HepG2 (cell line): ENCODE measurements around the gene APLP1. TPM values are rescaled to one million over a fixed set of nuclear protein-coding genes. Genes with fewer than 3 reads are reported as not detected.

Experiments used
- HNRNPUL1 ChIP-seq: fragments of 200-400 bp; formaldehyde crosslinking; IDR thresholded peaks from 2 replicates; pipeline ENCODE4 v1.6.1; 2017; ENCODE audit warnings: low read depth, mild to moderate bottlenecking, low read length, moderate library complexity
- MAFK ChIP-seq, 2 experiments: IDR thresholded peaks in 1 of 2; conservative IDR thresholded peaks in 1 of 2; 2 replicates each; pipeline ENCODE4 v1.6.1; 2011; ENCODE audit warnings: improper control_type of control experiment in 2 of 2, low read length in 2 of 2
- NFKB2 ChIP-seq: sonication (generic); formaldehyde crosslinking; IDR thresholded peaks from 2 replicates; pipeline ENCODE4 v1.4.0; 2020; ENCODE audit warnings: missing genetic modification reagents, borderline replicate concordance
- NR3C1 ChIP-seq: sonication (generic); formaldehyde crosslinking; IDR thresholded peaks from 2 replicates; pipeline ENCODE4 v1.4.0; 2020; ENCODE audit warnings: missing genetic modification reagents
- PRMT3 ChIP-seq: sonication (generic); formaldehyde crosslinking; IDR thresholded peaks from 2 replicates; pipeline ENCODE4 v1.8.1; 2022; ENCODE audit warnings: low read depth, mild to moderate bottlenecking, moderate library complexity, missing genetic modification reagents, borderline replicate concordance
- SOX6 ChIP-seq, 2 experiments: fragments of 450-650 bp in 1 of 2; sonication (generic) in 1 of 2; formaldehyde crosslinking in 1 of 2; IDR thresholded peaks; 2 replicates each; pipeline versions ENCODE4 v1.4.0 to v1.6.1; 2017 to 2020; ENCODE audit warnings: antibody characterized with exemption in 1 of 2, mild to moderate bottlenecking in 1 of 2, missing genetic modification reagents in 1 of 2
- SRSF1 ChIP-seq: fragments of 200-400 bp; formaldehyde crosslinking; optimal IDR thresholded peaks from 2 replicates; pipeline ENCODE3; 2017; ENCODE audit warnings: mild to moderate bottlenecking, low read depth, low read length, moderate library complexity
- ZBTB21 ChIP-seq: sonication (generic); formaldehyde crosslinking; IDR thresholded peaks from 2 replicates; pipeline ENCODE4 v1.4.0; 2020; ENCODE audit warnings: missing genetic modification reagents
- ZC3H13 ChIP-seq: sonication (generic); formaldehyde crosslinking; IDR thresholded peaks from 2 replicates; pipeline ENCODE4 v1.8.1; 2023; ENCODE audit warnings: mild to moderate bottlenecking, missing genetic modification reagents, moderate library complexity
- ZC3H4 ChIP-seq: sonication (generic); formaldehyde crosslinking; IDR thresholded peaks from 2 replicates; pipeline ENCODE4 v1.4.0; 2020; ENCODE audit warnings: missing genetic modification reagents, borderline replicate concordance
- ZFP90 ChIP-seq: sonication (generic); formaldehyde crosslinking; IDR thresholded peaks from 2 replicates; pipeline ENCODE4 v1.8.0; 2022; ENCODE audit warnings: missing genetic modification reagents, mild to moderate bottlenecking, inconsistent platforms, borderline replicate concordance
- ZNF20 ChIP-seq: sonication (generic); formaldehyde crosslinking; IDR thresholded peaks from 2 replicates; pipeline ENCODE4 v1.4.0; 2020; ENCODE audit warnings: mild to moderate bottlenecking, moderate library complexity, missing genetic modification reagents
- ZNF3 ChIP-seq: IDR thresholded peaks from 2 replicates; pipeline ENCODE4 v1.7.0; 2017; ENCODE audit warnings: inconsistent platforms
- ZNF367 ChIP-seq: sonication (generic); formaldehyde crosslinking; IDR thresholded peaks from 2 replicates; pipeline ENCODE4 v1.4.0; 2020; ENCODE audit warnings: missing genetic modification reagents, borderline replicate concordance
- ZNF746 ChIP-seq: sonication (generic); formaldehyde crosslinking; IDR thresholded peaks from 2 replicates; pipeline ENCODE4 v1.8.0; 2022; ENCODE audit warnings: mild to moderate bottlenecking, missing genetic modification reagents
- ZNF777 ChIP-seq: sonication (generic); formaldehyde crosslinking; IDR thresholded peaks from 2 replicates; pipeline ENCODE4 v1.4.0; 2020; ENCODE audit warnings: missing genetic modification reagents
- polyA plus RNA-seq, 8 experiments: library from polyadenylated mRNA; depleted of rRNA in 3 of 8; stranded (reverse) in 7 of 8; unstranded in 1 of 8; fragments of >200 nt; fragmentation: Illumina TruSeq in 4 of 8; extraction: Trizol in 4 of 8; gene quantifications; 2 replicates each; pipeline versions ENCODE4 v1.2.1 to v1.2.3, GENCODE V29; 2011 to 2016; ENCODE audit warnings: low read depth in 4 of 8, missing spikeins in 1 of 8, mixed read lengths in 1 of 8; ENCODE audit not compliant: insufficient read depth in 1 of 8
- total RNA-seq, 5 experiments: library from RNA; depleted of rRNA; stranded (reverse); fragments of >200 nt; fragmentation: Illumina TruSeq; extraction: Trizol; gene quantifications; 2 replicates each; pipeline ENCODE4 v1.2.3, GENCODE V29; 2016; ENCODE audit warnings: low read depth in 1 of 5
- TF ChIP-seq, protein P1 (sequence below): sonication (generic); formaldehyde crosslinking; IDR thresholded peaks from 2 replicates; pipeline ENCODE4 v1.9.0; 2022; ENCODE audit warnings: missing genetic modification reagents, mild to moderate bottlenecking, borderline replicate concordance
- TF ChIP-seq, protein P2 (sequence below): sonication (generic); formaldehyde crosslinking; IDR thresholded peaks from 2 replicates; pipeline ENCODE4 v1.8.1; 2023; ENCODE audit warnings: missing genetic modification reagents, inconsistent platforms, borderline replicate concordance
- TF ChIP-seq, protein P3 (sequence below): sonication (generic); formaldehyde crosslinking; IDR thresholded peaks from 2 replicates; pipeline ENCODE4 v1.5.1; 2020; ENCODE audit warnings: missing genetic modification reagents, mild to moderate bottlenecking, borderline replicate concordance
- TF ChIP-seq, protein P4 (sequence below): IDR thresholded peaks from 2 replicates; pipeline ENCODE4 v1.6.1; 2016; ENCODE audit warnings: low read depth, borderline replicate concordance
- TF ChIP-seq, protein P5 (sequence below): IDR thresholded peaks from 2 replicates; pipeline ENCODE4 v1.4.0; 2020; ENCODE audit warnings: mild to moderate bottlenecking, missing genetic modification reagents

APLP1 gene
- total and polyA plus RNA-seq, 2 of the 13 experiments (the other 11 are each of a cell fraction or from before 2014, with no cell fraction given): 2.0 to 2.9 TPM

DNA sequence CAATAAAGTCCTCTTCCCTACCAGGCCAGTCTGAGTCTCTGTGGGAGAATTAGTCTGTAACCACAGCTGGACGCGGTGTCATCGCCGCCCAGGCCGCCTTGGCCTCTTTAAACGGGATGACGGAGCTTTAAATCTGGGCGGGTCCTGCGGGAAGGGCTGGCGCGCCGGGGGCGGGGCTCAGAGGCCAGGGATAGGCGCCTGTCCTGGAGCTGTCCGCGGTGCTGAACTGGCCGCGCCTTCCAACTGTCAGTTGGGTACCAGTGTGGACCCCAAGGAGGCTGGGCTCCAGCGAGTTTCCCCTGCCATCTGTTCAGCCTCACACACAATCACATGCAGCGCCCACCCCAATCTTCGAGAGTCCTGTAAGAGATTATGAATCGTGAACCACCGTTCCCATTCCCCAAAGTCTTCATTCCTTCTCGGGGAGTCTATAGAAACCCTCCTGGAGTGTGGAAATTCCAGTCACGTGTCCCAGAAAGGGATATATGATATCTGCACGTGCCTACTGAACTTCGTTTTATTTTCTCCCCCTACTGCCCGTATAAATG is 11.5 kb downstream of the APLP1 start (continued):
- TF ChIP-seq, protein P1, sequence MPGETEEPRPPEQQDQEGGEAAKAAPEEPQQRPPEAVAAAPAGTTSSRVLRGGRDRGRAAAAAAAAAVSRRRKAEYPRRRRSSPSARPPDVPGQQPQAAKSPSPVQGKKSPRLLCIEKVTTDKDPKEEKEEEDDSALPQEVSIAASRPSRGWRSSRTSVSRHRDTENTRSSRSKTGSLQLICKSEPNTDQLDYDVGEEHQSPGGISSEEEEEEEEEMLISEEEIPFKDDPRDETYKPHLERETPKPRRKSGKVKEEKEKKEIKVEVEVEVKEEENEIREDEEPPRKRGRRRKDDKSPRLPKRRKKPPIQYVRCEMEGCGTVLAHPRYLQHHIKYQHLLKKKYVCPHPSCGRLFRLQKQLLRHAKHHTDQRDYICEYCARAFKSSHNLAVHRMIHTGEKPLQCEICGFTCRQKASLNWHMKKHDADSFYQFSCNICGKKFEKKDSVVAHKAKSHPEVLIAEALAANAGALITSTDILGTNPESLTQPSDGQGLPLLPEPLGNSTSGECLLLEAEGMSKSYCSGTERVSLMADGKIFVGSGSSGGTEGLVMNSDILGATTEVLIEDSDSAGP (CRISPR knock-in tag): peak; percentile 99
- TF ChIP-seq, protein P2, sequence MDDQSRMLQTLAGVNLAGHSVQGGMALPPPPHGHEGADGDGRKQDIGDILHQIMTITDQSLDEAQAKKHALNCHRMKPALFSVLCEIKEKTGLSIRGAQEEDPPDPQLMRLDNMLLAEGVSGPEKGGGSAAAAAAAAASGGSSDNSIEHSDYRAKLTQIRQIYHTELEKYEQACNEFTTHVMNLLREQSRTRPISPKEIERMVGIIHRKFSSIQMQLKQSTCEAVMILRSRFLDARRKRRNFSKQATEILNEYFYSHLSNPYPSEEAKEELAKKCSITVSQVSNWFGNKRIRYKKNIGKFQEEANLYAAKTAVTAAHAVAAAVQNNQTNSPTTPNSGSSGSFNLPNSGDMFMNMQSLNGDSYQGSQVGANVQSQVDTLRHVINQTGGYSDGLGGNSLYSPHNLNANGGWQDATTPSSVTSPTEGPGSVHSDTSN (CRISPR knock-in tag): peak; percentile 86
- TF ChIP-seq, protein P3, sequence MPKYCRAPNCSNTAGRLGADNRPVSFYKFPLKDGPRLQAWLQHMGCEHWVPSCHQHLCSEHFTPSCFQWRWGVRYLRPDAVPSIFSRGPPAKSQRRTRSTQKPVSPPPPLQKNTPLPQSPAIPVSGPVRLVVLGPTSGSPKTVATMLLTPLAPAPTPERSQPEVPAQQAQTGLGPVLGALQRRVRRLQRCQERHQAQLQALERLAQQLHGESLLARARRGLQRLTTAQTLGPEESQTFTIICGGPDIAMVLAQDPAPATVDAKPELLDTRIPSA: peak; percentile 75; the same call in 1 of the 2 replicates
- TF ChIP-seq NR3C1 (CRISPR knock-in tag) (no peak), ZNF367 (CRISPR knock-in tag) (peak; percentile 95), HNRNPUL1 (no peak), ZC3H4 (CRISPR knock-in tag) (no peak), SRSF1 (no peak), PRMT3 (CRISPR knock-in tag) (peak; percentile 77; the same call in 1 of the 2 replicates), SOX6 (IDR thresholded peaks at IDR 0.05) (no peak), SOX6 (CRISPR knock-in tag; IDR thresholded peaks at IDR 0.05) (peak; percentile 52), ZNF20 (CRISPR knock-in tag) (0 out of 2 replicates have a peak, but pooled peaks have one; percentile 46), ZBTB21 (CRISPR knock-in tag) (peak; percentile 60; the same call in 1 of the 2 replicates), ZC3H13 (CRISPR knock-in tag) (no peak), ZFP90 (peak; percentile 96), ZNF777 (CRISPR knock-in tag) (peak; percentile 74), NFKB2 (peak; percentile 98; the same call in 1 of the 2 replicates), MAFK (conservative IDR thresholded peaks at IDR 0.05 in 1 of 2, IDR thresholded peaks at IDR 0.05 in 1 of 2; ENCODE audit: low read length in 2 of 2) (no peak), ZNF746 (CRISPR knock-in tag) (peak; percentile 69; the same call in 1 of the 2 replicates), ZNF3 (CRISPR knock-in tag) (peak; percentile 77; the same call in 1 of the 2 replicates)
- TF ChIP-seq, protein P4, sequence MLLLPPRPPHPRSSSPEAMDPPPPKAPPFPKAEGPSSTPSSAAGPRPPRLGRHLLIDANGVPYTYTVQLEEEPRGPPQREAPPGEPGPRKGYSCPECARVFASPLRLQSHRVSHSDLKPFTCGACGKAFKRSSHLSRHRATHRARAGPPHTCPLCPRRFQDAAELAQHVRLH: peak; percentile 97
- TF ChIP-seq, protein P5, sequence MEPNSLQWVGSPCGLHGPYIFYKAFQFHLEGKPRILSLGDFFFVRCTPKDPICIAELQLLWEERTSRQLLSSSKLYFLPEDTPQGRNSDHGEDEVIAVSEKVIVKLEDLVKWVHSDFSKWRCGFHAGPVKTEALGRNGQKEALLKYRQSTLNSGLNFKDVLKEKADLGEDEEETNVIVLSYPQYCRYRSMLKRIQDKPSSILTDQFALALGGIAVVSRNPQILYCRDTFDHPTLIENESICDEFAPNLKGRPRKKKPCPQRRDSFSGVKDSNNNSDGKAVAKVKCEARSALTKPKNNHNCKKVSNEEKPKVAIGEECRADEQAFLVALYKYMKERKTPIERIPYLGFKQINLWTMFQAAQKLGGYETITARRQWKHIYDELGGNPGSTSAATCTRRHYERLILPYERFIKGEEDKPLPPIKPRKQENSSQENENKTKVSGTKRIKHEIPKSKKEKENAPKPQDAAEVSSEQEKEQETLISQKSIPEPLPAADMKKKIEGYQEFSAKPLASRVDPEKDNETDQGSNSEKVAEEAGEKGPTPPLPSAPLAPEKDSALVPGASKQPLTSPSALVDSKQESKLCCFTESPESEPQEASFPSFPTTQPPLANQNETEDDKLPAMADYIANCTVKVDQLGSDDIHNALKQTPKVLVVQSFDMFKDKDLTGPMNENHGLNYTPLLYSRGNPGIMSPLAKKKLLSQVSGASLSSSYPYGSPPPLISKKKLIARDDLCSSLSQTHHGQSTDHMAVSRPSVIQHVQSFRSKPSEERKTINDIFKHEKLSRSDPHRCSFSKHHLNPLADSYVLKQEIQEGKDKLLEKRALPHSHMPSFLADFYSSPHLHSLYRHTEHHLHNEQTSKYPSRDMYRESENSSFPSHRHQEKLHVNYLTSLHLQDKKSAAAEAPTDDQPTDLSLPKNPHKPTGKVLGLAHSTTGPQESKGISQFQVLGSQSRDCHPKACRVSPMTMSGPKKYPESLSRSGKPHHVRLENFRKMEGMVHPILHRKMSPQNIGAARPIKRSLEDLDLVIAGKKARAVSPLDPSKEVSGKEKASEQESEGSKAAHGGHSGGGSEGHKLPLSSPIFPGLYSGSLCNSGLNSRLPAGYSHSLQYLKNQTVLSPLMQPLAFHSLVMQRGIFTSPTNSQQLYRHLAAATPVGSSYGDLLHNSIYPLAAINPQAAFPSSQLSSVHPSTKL: peak; percentile 77
